AG04450 (cell line): Measurements from ENCODE around the gene FBXO10. TPM values are rescaled to one million over a fixed set of nuclear protein-coding genes. Genes with fewer than 3 reads are reported as not detected.

ENCODE experiments used
- CTCF ChIA-PET: fragments of 300-600, 350-600 bp; formaldehyde crosslinking; extraction: SDS; loops from one replicate; lab custom pipeline; 2022; ENCODE audit warnings: antibody characterized with exemption, inconsistent platforms; lab: Charles Lee
- POLR2A ChIA-PET: fragments of 350-600 bp; formaldehyde crosslinking; extraction: SDS; loops from one replicate; lab custom pipeline; 2021; ENCODE audit warnings: antibody characterized with exemption, inconsistent platforms; lab: Yijun Ruan, JAX
- DNase-seq: peaks from one replicate; pipeline ENCODE4 v3.0.0-alpha.2; 2011; ENCODE audit warnings: low read depth, low spot score
- H3K27ac ChIP-seq: one replicate; pipeline ENCODE4 v1.5.1; 2012; ENCODE audit warnings: low read depth, low read length, control low read depth
- H3K27me3 ChIP-seq: one replicate; pipeline ENCODE4 v1.6.0; 2012; ENCODE audit warnings: low read length; ENCODE audit not compliant: control insufficient read depth, insufficient read depth
- H3K4me3 ChIP-seq: 2 replicates; pipeline ENCODE4 v1.5.1; 2011; ENCODE audit warnings: mild to moderate bottlenecking, low read depth, low read length, control low read depth
- H3K9me3 ChIP-seq: 2 replicates; pipeline ENCODE4 v1.5.1; 2012; ENCODE audit warnings: low read length; ENCODE audit not compliant: control insufficient read depth, insufficient read depth
- polyA plus RNA-seq: library from polyadenylated mRNA; depleted of rRNA; stranded (reverse); fragments of >200 nt; gene quantifications from 2 replicates; pipeline ENCODE4 v1.2.3, GENCODE V29; 2011
- TF ChIP-seq, protein P1 (sequence below): IDR thresholded peaks from 2 replicates; pipeline ENCODE4 v1.5.1; 2011; ENCODE audit warnings: low read depth, low read length, control low read depth, inconsistent platforms

FBXO10 gene
- polyA plus RNA-seq, 1 experiment: 9.7 TPM

DNA sequence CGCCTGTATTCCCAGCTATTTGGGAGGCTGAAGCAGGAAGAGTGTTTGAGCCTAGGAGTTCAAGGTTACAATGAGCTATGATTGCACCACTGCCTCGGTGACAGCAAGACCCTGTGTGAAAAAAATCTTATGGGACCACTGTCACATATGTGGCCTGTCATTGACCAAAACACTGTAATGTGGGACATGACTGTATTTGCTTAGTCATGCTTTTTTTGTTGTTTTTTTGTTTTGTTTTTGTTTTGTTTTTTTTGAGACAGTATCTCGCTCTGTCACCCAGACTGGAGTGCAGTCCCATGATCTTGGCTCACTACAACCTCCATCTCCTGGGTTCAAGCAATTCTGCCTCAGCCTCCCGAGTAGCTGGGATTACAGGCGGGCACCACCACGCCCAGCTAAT lies 76.9 kb downstream of the FBXO10 start:
- CTCF ChIA-PET: interaction anchor here (0.6 kb wide), 1 partner anchor 511 kb away, joined by 3 read pairs; no protein-coding TSS in a partner anchor
- Histone ChIP-seq H3K9me3 (no peaks in the 10 kb centered on the region), H3K27me3 (no peaks in the 10 kb centered on the region), H3K27ac (no peak overlapping the region), H3K4me3 (no peak overlapping the region)
- no peak for DNase-seq
- TF ChIP-seq, protein P1, sequence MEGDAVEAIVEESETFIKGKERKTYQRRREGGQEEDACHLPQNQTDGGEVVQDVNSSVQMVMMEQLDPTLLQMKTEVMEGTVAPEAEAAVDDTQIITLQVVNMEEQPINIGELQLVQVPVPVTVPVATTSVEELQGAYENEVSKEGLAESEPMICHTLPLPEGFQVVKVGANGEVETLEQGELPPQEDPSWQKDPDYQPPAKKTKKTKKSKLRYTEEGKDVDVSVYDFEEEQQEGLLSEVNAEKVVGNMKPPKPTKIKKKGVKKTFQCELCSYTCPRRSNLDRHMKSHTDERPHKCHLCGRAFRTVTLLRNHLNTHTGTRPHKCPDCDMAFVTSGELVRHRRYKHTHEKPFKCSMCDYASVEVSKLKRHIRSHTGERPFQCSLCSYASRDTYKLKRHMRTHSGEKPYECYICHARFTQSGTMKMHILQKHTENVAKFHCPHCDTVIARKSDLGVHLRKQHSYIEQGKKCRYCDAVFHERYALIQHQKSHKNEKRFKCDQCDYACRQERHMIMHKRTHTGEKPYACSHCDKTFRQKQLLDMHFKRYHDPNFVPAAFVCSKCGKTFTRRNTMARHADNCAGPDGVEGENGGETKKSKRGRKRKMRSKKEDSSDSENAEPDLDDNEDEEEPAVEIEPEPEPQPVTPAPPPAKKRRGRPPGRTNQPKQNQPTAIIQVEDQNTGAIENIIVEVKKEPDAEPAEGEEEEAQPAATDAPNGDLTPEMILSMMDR: no peak
- POLR2A ChIA-PET: no interaction called here

DNA sequence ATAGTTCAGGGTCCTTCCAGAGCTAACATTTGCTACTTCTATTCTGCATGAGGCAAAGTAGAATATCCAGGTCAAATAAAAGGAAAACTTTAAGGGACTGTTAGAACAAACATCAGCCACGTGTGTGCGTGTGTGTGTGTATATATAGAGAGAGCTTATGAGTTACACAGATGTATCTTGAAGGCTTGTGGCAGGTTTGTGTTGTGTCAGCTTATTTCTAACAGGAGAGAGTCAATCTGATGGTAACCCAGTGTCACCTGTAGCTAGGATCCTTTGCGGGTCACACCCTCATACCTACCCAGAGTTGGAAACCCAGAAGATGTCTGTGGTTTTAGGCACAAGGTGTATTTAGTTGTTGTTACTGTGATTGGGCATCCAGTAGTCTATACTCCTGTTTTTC lies 77.7 kb downstream of the FBXO10 start:
- H3K27ac ChIP-seq: no peak overlapping the region
- H3K27me3 ChIP-seq: no peaks in the 10 kb centered on the region
- DNase-seq: no peak
- ChIA-PET POLR2A (no interaction called here), CTCF (interaction anchor here (1.2 kb wide), 1 partner anchor 13 kb away, joined by 3 read pairs; no protein-coding TSS in a partner anchor)
- TF ChIP-seq, protein P1: no peak
- no peaks in the 10 kb centered on the region for H3K9me3 ChIP-seq
- no peak overlapping the region for H3K4me3 ChIP-seq

DNA sequence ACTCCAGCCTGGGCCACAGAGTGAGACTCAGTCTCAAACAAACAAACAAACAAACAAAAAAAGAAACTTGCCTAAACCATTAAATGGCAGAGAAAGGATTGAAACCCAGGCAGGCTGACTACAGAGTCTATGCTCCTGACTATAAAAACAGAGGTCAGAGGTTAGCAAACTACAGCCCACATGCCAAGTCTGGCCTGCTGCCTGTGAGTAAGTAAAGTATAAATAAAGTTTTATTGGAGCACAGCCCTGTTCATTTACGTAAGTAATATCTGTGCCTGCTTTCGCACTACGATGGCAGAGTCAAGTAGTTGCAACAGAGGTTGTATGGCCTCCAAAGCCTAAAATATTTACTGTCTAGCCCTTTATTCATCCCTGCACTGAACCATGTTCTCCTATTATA lies 78.9 kb downstream of the FBXO10 start:
- H3K4me3 ChIP-seq: no peak overlapping the region
- POLR2A ChIA-PET: no interaction called here
- CTCF ChIA-PET: interaction anchor here (1.2 kb wide), 1 partner anchor 14 kb away, joined by 3 read pairs; no protein-coding TSS in a partner anchor

DNA sequence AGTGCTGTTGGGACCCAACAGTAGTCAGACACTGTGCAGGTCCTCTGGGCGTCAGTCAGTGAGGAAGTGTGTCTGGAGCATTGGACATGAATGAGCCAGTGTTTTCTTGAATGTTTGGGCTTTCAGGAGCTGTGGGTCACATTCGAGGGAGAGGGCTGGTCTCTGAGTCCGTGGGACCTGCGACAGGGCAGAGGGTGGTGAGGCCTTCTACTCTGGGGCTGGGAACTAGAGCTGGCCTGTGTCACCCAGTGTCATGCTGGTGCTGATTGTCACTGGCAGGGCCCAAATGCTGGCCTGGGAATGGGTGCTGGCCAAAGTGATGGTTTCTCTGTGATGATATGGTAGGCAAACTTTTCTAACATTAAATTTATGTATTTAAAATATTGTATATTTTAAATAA lies 80.2 kb downstream of the FBXO10 start:
- DNase-seq: no peak
- H3K9me3 ChIP-seq: no peaks in the 10 kb centered on the region
- ChIA-PET POLR2A (interaction anchor here (1.1 kb wide), 1 partner anchor 9 kb away, joined by 3 read pairs; no protein-coding TSS in a partner anchor), CTCF (interaction anchor here (0.5 to 0.7 kb wide), 2 partner anchors 17 to 287 kb away, joined by 3 to 6 read pairs; no protein-coding TSS in a partner anchor)
- H3K4me3 ChIP-seq: no peak overlapping the region
- no peak overlapping the region for H3K27ac ChIP-seq
- no peaks in the 10 kb centered on the region for H3K27me3 ChIP-seq
- TF ChIP-seq, protein P1: no peak

More for the DNA sequence above, 78.9 kb downstream of the FBXO10 start:
- no peaks in the 10 kb centered on the region for H3K27me3 ChIP-seq
- H3K27ac ChIP-seq: no peak overlapping the region
- no peaks in the 10 kb centered on the region for H3K9me3 ChIP-seq
- no peak for DNase-seq
- TF ChIP-seq, protein P1: no peak

DNA sequence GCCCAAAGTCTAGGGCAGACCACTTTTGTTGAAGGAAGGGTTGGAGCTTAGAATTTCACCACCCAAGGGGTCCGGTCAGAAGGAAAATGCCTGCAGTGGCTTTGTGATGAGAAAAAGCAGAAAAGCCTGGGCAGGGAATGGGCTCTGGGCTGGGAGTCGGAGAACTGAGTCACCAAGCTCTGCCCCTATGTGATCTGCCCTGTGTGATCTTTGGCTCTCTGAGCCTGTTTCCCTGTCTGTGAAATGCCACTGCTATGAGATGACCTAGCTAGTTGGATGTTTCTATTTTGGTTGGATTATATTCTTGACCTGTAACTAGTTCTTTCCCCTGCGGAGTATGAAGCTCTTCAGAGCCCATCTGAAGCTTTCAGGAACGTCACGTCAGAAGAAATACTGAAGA lies 80.6 kb downstream of the FBXO10 start:
- CTCF ChIA-PET: no interaction called here
- POLR2A ChIA-PET: interaction anchor here (0.7 to 1.1 kb wide), 2 partner anchors 9 to 1647 kb away, joined by 3 read pairs; no protein-coding TSS in a partner anchor
- TF ChIP-seq, protein P1: no peak

More for the DNA sequence above, 80.6 kb downstream of the FBXO10 start:
- Histone ChIP-seq H3K9me3 (no peaks in the 10 kb centered on the region), H3K4me3 (no peak overlapping the region), H3K27ac (no peak overlapping the region), H3K27me3 (no peaks in the 10 kb centered on the region)
- DNase-seq: no peak
